Osteoblast (primary cell): Measurements from ENCODE around the gene ELOVL2. TPM values are rescaled to one million over a fixed set of nuclear protein-coding genes. Genes with fewer than 3 reads are reported as not detected.

ENCODE experiments used
- DNase-seq: peaks from one replicate; pipeline ENCODE4 v3.0.0; 2011; ENCODE audit warnings: low spot score, mixed read lengths; ENCODE audit not compliant: insufficient read length; ENCODE audit errors: missing footprints
- H2AFZ ChIP-seq: 2 replicates; pipeline ENCODE4 v1.6.0; 2011; ENCODE audit warnings: mild to moderate bottlenecking, low read length
- H3K27ac ChIP-seq: 2 replicates; pipeline ENCODE4 v1.5.1; 2011; ENCODE audit warnings: mild to moderate bottlenecking, low read depth, low read length, moderate library complexity
- H3K27me3 ChIP-seq: 2 replicates; pipeline ENCODE4 v1.6.0; 2012; ENCODE audit warnings: mild to moderate bottlenecking, control low read depth, inconsistent platforms, low read length, moderate library complexity; ENCODE audit not compliant: insufficient read depth
- H3K36me3 ChIP-seq: 2 replicates; pipeline ENCODE4 v1.5.1; 2011; ENCODE audit warnings: mild to moderate bottlenecking, low read length, control low read depth, moderate library complexity; ENCODE audit not compliant: insufficient read depth
- H3K4me1 ChIP-seq: 2 replicates; pipeline ENCODE4 v1.5.1; 2011; ENCODE audit warnings: mild to moderate bottlenecking, low read length, control low read depth, moderate library complexity; ENCODE audit not compliant: insufficient read depth
- H3K4me2 ChIP-seq: 2 replicates; pipeline ENCODE4 v1.6.0; 2011; ENCODE audit warnings: mild to moderate bottlenecking, low read length; ENCODE audit not compliant: insufficient read depth
- H3K4me3 ChIP-seq: fragments of 200-600 bp; sonication (generic); 3 replicates; pipeline ENCODE4 v1.5.1; 2012; ENCODE audit warnings: mild to moderate bottlenecking, low read length, inconsistent platforms; ENCODE audit not compliant: insufficient read depth
- H3K79me2 ChIP-seq: 2 replicates; pipeline ENCODE4 v1.6.0; 2012; ENCODE audit warnings: mild to moderate bottlenecking, low read length, control low read depth, inconsistent platforms; ENCODE audit not compliant: insufficient read depth
- H3K9me3 ChIP-seq: 2 replicates; pipeline ENCODE4 v1.5.1; 2011; ENCODE audit warnings: low read depth, low read length, control low read depth
- H4K20me1 ChIP-seq: 2 replicates; pipeline ENCODE4 v1.6.0; 2012; ENCODE audit warnings: mild to moderate bottlenecking, low read length, control low read depth; ENCODE audit not compliant: insufficient read depth
- CTCF ChIP-seq: IDR thresholded peaks from 2 replicates; pipeline ENCODE4 v1.5.1; 2011; ENCODE audit warnings: mild to moderate bottlenecking, low read depth, low read length, moderate library complexity; ENCODE audit errors: extremely low read depth
- total RNA-seq: library from RNA; depleted of rRNA; stranded (reverse); fragments of >200 nt; gene quantifications from 2 replicates; pipeline ENCODE4 v1.2.3, GENCODE V29; 2012

The ELOVL2 gene
- total RNA-seq, 1 donor, result under 0.01 TPM

GRCh38 chr6:11058406-11058805 lies 14.3 kb upstream of the ELOVL2 start:
- Histone ChIP-seq H3K27me3 (no peaks in the 10 kb centered on the region), H2AFZ (no peak overlapping the region), H3K4me2 (no peak overlapping the region), H3K4me3 (no peak overlapping the region), H3K36me3 (no peaks in the 10 kb centered on the region), H3K27ac (no peak overlapping the region), H3K9me3 (no peaks in the 10 kb centered on the region), H3K4me1 (no peaks in the 10 kb centered on the region), H4K20me1 (no peaks in the 10 kb centered on the region), H3K79me2 (no peaks in the 10 kb centered on the region)
- TF ChIP-seq CTCF, result no peak
- DNase-seq, result peak; percentile 81

- DNase-seq, result no peak
- Histone ChIP-seq H3K79me2 (no peaks in the 10 kb centered on the region), H2AFZ (no peak overlapping the region), H3K4me3 (no peak overlapping the region), H3K36me3 (no peaks in the 10 kb centered on the region), H3K27ac (no peak overlapping the region), H3K4me1 (no peaks in the 10 kb centered on the region), H3K27me3 (no peaks in the 10 kb centered on the region), H4K20me1 (no peaks in the 10 kb centered on the region), H3K9me3 (no peaks in the 10 kb centered on the region), H3K4me2 (no peak overlapping the region)
- no peak for TF ChIP-seq CTCF
Measured at GRCh38 chr6:11056871-11057270, 12.8 kb upstream of the ELOVL2 start.

- H3K27ac ChIP-seq, result no peak overlapping the region
- H3K9me3 ChIP-seq, result no peaks in the 10 kb centered on the region
- no peaks in the 10 kb centered on the region for H4K20me1 ChIP-seq
- TF ChIP-seq CTCF, result no peak
- H3K4me3 ChIP-seq, result no peak overlapping the region
- no peak for DNase-seq
- H3K4me2 ChIP-seq, result no peak overlapping the region
- no peaks in the 10 kb centered on the region for H3K36me3 ChIP-seq
- H2AFZ ChIP-seq, result no peak overlapping the region
- no peaks in the 10 kb centered on the region for H3K4me1 ChIP-seq
- H3K79me2 ChIP-seq, result no peaks in the 10 kb centered on the region
- no peaks in the 10 kb centered on the region for H3K27me3 ChIP-seq
Measured at GRCh38 chr6:11055127-11055627, 11.1 kb upstream of the ELOVL2 start.

- no peaks in the 10 kb centered on the region for H3K79me2 ChIP-seq
- H3K4me3 ChIP-seq, result no peak overlapping the region
- no peaks in the 10 kb centered on the region for H3K4me1 ChIP-seq
- H2AFZ ChIP-seq, result no peak overlapping the region
- no peaks in the 10 kb centered on the region for H3K9me3 ChIP-seq
- no peak for TF ChIP-seq CTCF
- H3K27me3 ChIP-seq, result no peaks in the 10 kb centered on the region
- no peak overlapping the region for H3K27ac ChIP-seq
- no peak for DNase-seq
- H4K20me1 ChIP-seq, result no peaks in the 10 kb centered on the region
- H3K4me2 ChIP-seq, result no peak overlapping the region
- no peaks in the 10 kb centered on the region for H3K36me3 ChIP-seq
Measured at GRCh38 chr6:11054722-11055121, 10.6 kb upstream of the ELOVL2 start.
